Esophagus squamous epithelium (tissue), 5 donors: ENCODE results near the gene HYAL3. TPM values are rescaled to one million over a fixed set of nuclear protein-coding genes. Genes with fewer than 3 reads are reported as not detected.

Experiments
- DNase-seq: peaks from one replicate; lab custom pipeline; 2025; lab: John Stamatoyannopoulos, UW
- H3K27ac ChIP-seq, 4 donors: fragments of 200-600 bp; sonication (generic); one replicate each; pipeline ENCODE4 v1.5.1; 2016 to 2019; ENCODE audit warnings: mild to moderate bottlenecking in 1 of 4
- H3K27me3 ChIP-seq, 4 donors: fragments of 200-600 bp; sonication (generic); 1 replicate in 3 of 4; 2 replicates in 1 of 4; pipeline versions ENCODE4 v1.5.1 to v1.6.0; 2017 to 2021; ENCODE audit warnings: antibody characterized with exemption in 1 of 4
- H3K36me3 ChIP-seq, 3 donors: fragments of 200-600 bp; sonication (generic); one replicate each; pipeline ENCODE4 v1.5.1; 2016 to 2019
- H3K4me1 ChIP-seq, 3 donors: fragments of 200-600 bp; sonication (generic); one replicate each; pipeline ENCODE4 v1.5.1; 2017 to 2019
- H3K4me3 ChIP-seq, 4 donors: fragments of 200-600 bp; sonication (generic); 1 replicate in 3 of 4; 2 replicates in 1 of 4; pipeline ENCODE4 v1.5.1; 2016 to 2019; ENCODE audit warnings: mild to moderate bottlenecking in 2 of 4, moderate library complexity in 1 of 4
- H3K9me3 ChIP-seq, 3 donors: fragments of 200-600 bp; sonication (generic); one replicate each; pipeline ENCODE4 v1.5.1; 2016 to 2019
- CTCF ChIP-seq, 6 experiments: fragments of 450-650 bp in 4 of 6; fragments of 200-600 bp in 2 of 6; sonication (generic) in 2 of 6; IDR thresholded peaks; one replicate each; pipeline ENCODE4 v1.5.1; 2016 to 2019; ENCODE audit warnings: antibody characterized with exemption in 6 of 6, mild to moderate bottlenecking in 4 of 6, moderate library complexity in 4 of 6
- POLR2A ChIP-seq, 4 donors: fragments of 450-650 bp; IDR thresholded peaks; one replicate each; pipeline ENCODE4 v1.6.1; 2017; ENCODE audit warnings: antibody characterized with exemption in 4 of 4, mild to moderate bottlenecking in 4 of 4, moderate library complexity in 3 of 4
- WGBS, 2 donors: methylation state at CpG; one replicate each; pipeline ENCODE4 v1.1.5; 2018; 5-methylcytosine and 5-hydroxymethylcytosine counted together
- intact Hi-C: fragments of 100-400 bp; cut with DNase I; formaldehyde crosslinking; loops from one replicate; pipeline ENCODE4 v1.15.0; 2022
- total RNA-seq, 4 donors: library from RNA; depleted of rRNA; stranded (reverse); fragments of >200 nt; gene quantifications; one replicate each; pipeline ENCODE4 v1.1.0, GENCODE V29; 2016
- donor health status: DM: yes; HTN: yes; CAD: no.

Gene HYAL3
- total RNA-seq, 4 donors from 2014 or later = 5.3 to 7.9 (median 5.8) TPM

DNA sequence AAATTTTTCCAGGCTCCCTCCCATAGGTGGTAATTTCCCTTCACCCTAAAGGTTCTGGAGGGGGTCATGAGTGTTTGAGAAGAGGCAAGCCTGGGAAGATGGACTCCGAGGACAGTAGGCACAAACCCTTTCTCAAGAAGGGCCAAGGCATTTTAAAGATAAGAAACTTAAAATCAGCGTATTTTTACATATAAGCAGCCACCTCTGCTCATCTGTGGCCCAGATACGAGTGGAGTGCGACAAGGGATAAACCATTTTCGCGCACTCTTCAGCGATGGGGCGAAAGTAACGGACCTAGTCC, 40.9 kb upstream of the HYAL3 start:
- H3K36me3 ChIP-seq = no peaks in the 10 kb centered on the region
- WGBS, 2 donors = 4 to 11% methylated on average over 4 to 5 of the region's 9 CpGs
- peaks cover 50 to 79% (median 50%) of the 10 kb centered on the region in 3 donors for H3K4me1 ChIP-seq
- peak overlapping the region; percentile 77 to 99 (median 95) for H3K27ac ChIP-seq
- intact Hi-C loops = no loop called here
- H3K27me3 ChIP-seq = no peaks in the 10 kb centered on the region
- TF ChIP-seq CTCF (IDR thresholded peaks at IDR 0.05) (no peak), POLR2A (IDR thresholded peaks at IDR 0.05) (no peak)
- no peak for DNase-seq
- no peaks in the 10 kb centered on the region for H3K9me3 ChIP-seq
- H3K4me3 ChIP-seq = peak overlapping the region; percentile 35 to 80 (median 58)

DNA sequence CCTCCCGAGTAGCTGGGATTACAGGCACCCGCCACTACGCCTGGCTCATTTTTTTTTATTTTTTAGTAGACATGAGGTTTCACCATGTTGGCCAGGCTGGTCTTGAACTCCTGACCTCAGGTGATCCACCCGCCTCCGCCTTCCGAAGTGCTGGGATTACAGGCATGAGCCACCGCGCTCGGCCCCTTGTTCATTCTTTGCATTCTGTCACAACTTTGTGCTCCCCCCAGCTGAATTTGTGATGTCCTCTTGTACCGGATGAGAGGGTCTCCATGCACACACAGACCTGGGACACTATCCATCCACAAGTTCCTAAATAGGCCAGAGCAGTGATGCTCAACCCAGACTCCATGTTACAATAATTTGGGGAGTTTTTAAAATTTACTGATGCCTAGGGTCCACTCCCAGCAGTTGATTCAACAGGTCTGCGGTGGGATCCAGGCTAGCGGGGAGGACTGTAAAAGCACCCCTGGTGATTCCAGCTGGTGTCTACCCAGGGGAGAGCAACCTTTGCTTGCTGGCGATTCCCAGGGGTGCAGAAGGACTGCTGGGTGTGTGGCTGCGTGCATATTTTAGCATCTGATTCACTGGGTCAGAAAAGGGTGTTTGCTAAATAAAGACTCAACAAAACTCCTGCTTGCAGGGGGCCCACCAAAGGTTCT, 40.4 kb upstream of the HYAL3 start:
- Histone ChIP-seq H3K36me3 (no peaks in the 10 kb centered on the region), H3K27me3 (no peaks in the 10 kb centered on the region), H3K4me3 (peak overlapping the region; percentile 35 to 80 (median 58)), H3K9me3 (no peaks in the 10 kb centered on the region), H3K4me1 (peaks cover 53 to 81% (median 55%) of the 10 kb centered on the region in 3 donors), H3K27ac (peak overlapping the region; percentile 77 to 99 (median 95))
- WGBS, 2 donors = 69% methylated on average over 9 to 14 of the region's 14 CpGs
- no peak for TF ChIP-seq POLR2A (IDR thresholded peaks at IDR 0.05)
- intact Hi-C loops = no loop called here
- no peak for DNase-seq

GRCh38 chr3:50338965-50339364, 39.8 kb upstream of the HYAL3 start:
- TF ChIP-seq CTCF (IDR thresholded peaks at IDR 0.05) = no peak
- Histone ChIP-seq H3K27ac (peak overlapping the region; percentile 96 to 100 (median 98)), H3K27me3 (no peaks in the 10 kb centered on the region), H3K4me1 (peaks cover 59 to 87% (median 61%) of the 10 kb centered on the region in 3 donors), H3K4me3 (peak overlapping the region in 3 of 4 donors; percentile 64 to 93 (median 80)), H3K9me3 (no peaks in the 10 kb centered on the region), H3K36me3 (no peaks in the 10 kb centered on the region)
- DNase-seq = no peak
- intact Hi-C loops = no loop called here
- 39 to 52% methylated on average over 5 of the region's 5 CpGs for WGBS, 2 donors

DNA sequence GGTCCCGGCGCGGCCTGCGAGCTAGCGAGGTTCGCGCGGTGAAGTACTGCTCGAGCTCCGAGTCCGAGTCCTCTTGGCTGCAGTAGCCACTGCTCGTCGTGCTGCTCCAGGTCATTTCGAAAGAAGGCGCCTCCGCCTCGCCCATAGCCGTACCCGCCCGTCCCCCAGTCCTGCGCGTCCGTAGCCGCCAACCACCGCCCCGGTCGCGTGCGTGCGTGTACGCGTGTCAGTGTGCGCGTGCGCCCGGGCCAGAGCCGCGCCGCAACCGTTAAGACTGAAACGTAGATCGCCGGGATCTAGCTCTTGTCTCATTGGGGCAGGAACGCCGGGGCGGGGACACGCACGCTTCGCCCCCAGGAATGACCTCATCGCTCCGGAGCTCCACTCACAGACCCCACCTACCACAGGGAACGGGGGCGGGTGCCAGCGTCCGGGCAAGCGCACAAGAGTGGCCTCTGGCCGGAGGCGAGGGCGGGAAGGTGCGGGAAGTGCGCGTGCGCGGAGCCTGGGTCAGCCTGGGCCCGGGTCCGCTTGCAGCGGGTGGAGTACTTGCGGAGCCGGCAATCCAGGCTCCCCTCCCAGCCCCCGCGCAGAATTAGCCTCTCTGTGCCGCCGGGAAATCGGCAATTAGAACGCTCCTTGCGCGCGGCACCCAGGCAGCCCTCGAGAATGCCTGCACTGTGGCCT, 38.1 kb upstream of the HYAL3 start:
- 0 to 2% methylated on average over 20 to 21 of the region's 79 CpGs for WGBS, 2 donors
- TF ChIP-seq CTCF (IDR thresholded peaks at IDR 0.05) (no peak), POLR2A (IDR thresholded peaks at IDR 0.05) (peak in 3 of 4 donors; percentile 74 to 94 (median 77))
- intact Hi-C loops = no loop called here

DNA sequence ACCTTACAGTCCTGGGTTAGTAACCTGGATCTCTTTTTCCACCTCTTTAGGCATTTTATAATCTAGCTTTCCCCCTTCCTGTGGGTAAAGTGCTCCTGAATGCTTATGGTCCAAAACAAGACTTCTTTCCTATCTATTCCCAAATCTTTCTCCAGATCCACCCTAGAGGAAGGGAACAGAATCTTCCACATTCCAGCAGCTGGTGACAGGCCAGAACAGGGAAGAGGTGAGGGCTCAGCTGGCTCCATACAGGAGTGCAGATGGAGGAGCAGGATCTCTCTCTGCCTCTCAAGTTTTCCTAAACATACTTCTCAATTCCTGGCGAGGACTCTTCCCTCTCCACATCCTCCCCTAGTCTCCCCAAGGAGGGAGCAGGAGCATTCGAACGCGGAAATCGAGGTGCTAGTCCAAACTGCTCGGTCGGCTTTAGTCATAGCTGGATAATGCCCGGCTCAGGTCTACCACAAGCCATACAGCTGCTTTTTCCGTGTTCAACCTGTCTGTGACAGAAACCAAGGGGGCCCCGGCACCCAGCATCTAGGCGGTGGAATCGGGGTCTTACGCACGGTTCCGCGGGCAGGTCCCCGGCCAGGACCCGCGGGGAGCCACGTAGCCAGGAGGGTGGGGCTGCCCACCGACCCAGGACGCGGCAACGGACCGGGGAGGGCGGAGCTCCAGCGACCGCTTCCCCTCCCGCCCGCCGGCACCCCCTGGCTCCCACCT, 37.4 kb upstream of the HYAL3 start:
- DNase-seq = no peak
- Histone ChIP-seq H3K27me3 (no peaks in the 10 kb centered on the region), H3K4me1 (peaks cover 66 to 93% (median 67%) of the 10 kb centered on the region in 3 donors), H3K27ac (peak overlapping the region; percentile 96 to 100 (median 98)), H3K36me3 (peaks cover 4 to 20% (median 8%) of the 10 kb centered on the region in 3 donors), H3K4me3 (peak overlapping the region; percentile 64 to 93 (median 78)), H3K9me3 (no peaks in the 10 kb centered on the region)
- intact Hi-C loops = no loop called here
- WGBS, 2 donors = 0 to 1% methylated on average over 5 to 26 of the region's 31 CpGs
- no peak for TF ChIP-seq POLR2A (IDR thresholded peaks at IDR 0.05)
- TF ChIP-seq CTCF (IDR thresholded peaks at IDR 0.05) = peak in 1 of 6 experiments; percentile 5

More for the DNA sequence above, 38.1 kb upstream of the HYAL3 start:
- Histone ChIP-seq H3K36me3 (peaks cover under 1 to 13% (median 1%) of the 10 kb centered on the region in 3 donors), H3K27ac (peak overlapping the region; percentile 96 to 100 (median 98)), H3K9me3 (no peaks in the 10 kb centered on the region), H3K4me1 (peaks cover 68 to 96% (median 70%) of the 10 kb centered on the region in 3 donors), H3K4me3 (peak overlapping the region; percentile 64 to 93 (median 78)), H3K27me3 (no peaks in the 10 kb centered on the region)
- peak; percentile 94 for DNase-seq
